ENCODE measurements around the gene ALDH2. TPM values are rescaled to one million over a fixed set of nuclear protein-coding genes. Genes with fewer than 3 reads are reported as not detected.

Gene ALDH2
- total and polyA plus RNA-seq, 2 donors (not counting 1 experiment from before 2014, with no cell fraction given): 27.7 to 53.7 TPM

DNA sequence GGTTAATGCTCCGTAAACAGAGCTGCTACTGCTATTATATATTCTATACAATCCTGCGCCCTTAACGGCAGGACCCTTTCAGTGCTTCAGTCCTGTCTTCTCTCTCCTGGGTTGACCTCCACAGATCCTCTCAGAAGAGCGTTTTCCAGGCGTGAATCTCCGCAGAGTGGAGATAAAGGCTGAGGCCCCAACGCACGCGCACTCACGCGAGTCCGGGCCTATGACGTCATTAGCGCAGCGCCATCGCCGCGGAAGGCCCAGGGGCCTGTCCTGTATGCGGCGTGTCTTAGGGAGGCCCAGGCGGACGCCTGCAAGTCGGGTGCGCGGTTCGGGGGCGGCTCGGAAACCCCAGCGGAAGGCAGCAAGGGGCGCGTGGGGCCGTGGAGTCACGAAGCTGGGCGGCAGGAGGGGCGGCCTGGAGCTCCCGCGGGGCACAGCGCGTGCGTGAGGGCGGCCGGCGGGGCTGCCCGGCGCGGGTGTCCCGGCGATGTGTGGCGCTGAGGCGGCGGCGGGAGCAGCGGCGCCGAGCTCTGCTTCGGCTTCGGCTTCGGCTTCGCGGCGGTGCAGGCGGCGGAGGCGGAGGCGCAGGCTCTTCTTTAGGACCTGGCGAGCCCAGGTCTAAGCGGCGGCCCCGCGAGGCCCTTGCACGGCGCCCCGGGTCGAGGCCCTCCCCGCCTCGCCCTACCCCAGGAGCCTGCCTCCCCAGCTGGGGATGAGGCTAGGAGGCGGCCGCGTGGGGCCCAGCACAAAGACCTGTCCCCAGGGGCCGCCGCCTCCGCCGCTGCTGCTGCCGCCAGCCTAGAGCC, 75.2 kb downstream of the ALDH2 start, which contains the start of gene MAPKAPK5:
MAPKAPK5 (plus strand) TSS at position 479 of the 806 bp plus-strand sequence. CDS start 506 bp downstream, outside the sequence.
- Histone ChIP-seq H4K20me1 (ENCODE audit: control insufficient read depth, extremely low read depth, insufficient read depth, low read length) (no peaks in the 10 kb centered on the region), H3K4me1 (ENCODE audit: control insufficient read depth, extremely low read depth, insufficient read depth, low read length) (peaks cover 3% of the 10 kb centered on the region), H3K4me2 (ENCODE audit: extremely low read depth, insufficient read depth, low read length) (peak within 1 kb of the TSS; percentile 94), H3K36me3 (ENCODE audit: control insufficient read depth, insufficient read depth, low read length) (no peaks in the 10 kb centered on the region), H3K9ac (ENCODE audit: insufficient read depth, low read length) (peak within 1 kb of the TSS; percentile 99), H3K79me2 (ENCODE audit: control insufficient read depth, insufficient read depth, low read length) (peaks cover 58% of the 10 kb centered on the region), H3K27ac (ENCODE audit: insufficient read depth, low read length) (peak within 1 kb of the TSS; percentile 84), H3K9me3 (ENCODE audit: control insufficient read depth, insufficient read depth, low read depth, low read length) (no peaks in the 10 kb centered on the region), H3K4me3 (replicated peaks in 1 of 4; ENCODE audit: control extremely low read depth in 1 of 4, insufficient read depth in 1 of 4, low read depth in 3 of 4, low read length in 4 of 4) (peak within 1 kb of the TSS; percentile 80 to 100 (median 94)), H2AFZ (ENCODE audit: low read length) (peak within 1 kb of the TSS; percentile 97), H3K27me3 (ENCODE audit: control insufficient read depth, insufficient read depth, low read length) (no peaks in the 10 kb centered on the region)
- no peak for TF ChIP-seq EZH2 (IDR thresholded peaks at IDR 0.05; ENCODE audit: low read length, missing control alignments)
- TF ChIP-seq, protein P1, sequence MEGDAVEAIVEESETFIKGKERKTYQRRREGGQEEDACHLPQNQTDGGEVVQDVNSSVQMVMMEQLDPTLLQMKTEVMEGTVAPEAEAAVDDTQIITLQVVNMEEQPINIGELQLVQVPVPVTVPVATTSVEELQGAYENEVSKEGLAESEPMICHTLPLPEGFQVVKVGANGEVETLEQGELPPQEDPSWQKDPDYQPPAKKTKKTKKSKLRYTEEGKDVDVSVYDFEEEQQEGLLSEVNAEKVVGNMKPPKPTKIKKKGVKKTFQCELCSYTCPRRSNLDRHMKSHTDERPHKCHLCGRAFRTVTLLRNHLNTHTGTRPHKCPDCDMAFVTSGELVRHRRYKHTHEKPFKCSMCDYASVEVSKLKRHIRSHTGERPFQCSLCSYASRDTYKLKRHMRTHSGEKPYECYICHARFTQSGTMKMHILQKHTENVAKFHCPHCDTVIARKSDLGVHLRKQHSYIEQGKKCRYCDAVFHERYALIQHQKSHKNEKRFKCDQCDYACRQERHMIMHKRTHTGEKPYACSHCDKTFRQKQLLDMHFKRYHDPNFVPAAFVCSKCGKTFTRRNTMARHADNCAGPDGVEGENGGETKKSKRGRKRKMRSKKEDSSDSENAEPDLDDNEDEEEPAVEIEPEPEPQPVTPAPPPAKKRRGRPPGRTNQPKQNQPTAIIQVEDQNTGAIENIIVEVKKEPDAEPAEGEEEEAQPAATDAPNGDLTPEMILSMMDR (conservative IDR thresholded peaks at IDR 0.05 in 1 of 2, IDR thresholded peaks at IDR 0.05 in 1 of 2; ENCODE audit: low read depth in 1 of 2, low read length in 2 of 2): no peak
- DNase-seq (ENCODE audit: low read depth in 2 of 2): peak; percentile 92 to 96

DNA sequence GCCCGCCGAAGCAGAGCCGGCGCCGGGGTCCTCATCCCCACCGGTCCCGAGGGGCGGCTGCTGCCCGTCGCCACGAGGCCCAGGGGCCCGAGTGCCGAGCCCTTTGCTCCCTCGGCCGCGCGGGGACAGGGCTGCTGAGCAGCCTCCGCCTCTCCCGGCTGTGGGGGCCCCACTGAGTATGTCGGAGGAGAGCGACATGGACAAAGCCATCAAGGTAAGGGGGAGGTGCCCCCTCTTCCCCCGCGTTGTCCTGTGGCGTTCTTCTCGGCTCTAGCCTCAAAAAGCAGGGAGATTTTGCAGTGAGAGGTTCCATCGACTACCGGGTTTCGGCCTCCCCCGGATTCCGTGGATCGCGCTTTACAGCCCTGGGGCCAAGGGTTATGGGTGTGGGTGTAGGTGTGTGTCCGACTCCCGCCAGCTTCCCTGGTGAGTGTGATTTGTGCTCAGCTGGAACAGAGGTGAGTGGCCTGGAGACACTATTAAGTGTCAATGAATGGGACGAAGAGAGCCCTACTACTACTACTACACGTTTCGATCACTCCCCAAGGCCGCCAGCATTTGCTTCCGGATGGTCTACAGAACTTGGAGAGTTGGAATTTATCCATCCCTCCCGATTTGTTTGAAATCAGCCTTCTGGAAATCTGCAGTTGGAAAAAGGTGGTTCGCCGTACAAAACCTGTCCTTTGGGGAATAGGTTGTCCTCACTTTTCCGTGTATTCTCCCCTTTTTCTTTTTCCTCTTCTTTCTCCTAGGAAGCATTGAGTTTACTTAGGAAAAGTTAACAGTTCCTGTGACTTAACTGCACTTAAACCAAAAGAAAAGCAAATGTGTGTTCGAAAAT, 76.0 kb downstream of the ALDH2 start:
- Histone ChIP-seq H3K4me2 (ENCODE audit: extremely low read depth, insufficient read depth, low read length) (peak overlapping the region; percentile 89), H3K79me2 (ENCODE audit: control insufficient read depth, insufficient read depth, low read length) (peaks cover 65% of the 10 kb centered on the region), H2AFZ (ENCODE audit: low read length) (peak overlapping the region; percentile 67), H4K20me1 (ENCODE audit: control insufficient read depth, extremely low read depth, insufficient read depth, low read length) (no peaks in the 10 kb centered on the region), H3K9me3 (ENCODE audit: control insufficient read depth, insufficient read depth, low read depth, low read length) (no peaks in the 10 kb centered on the region), H3K4me1 (ENCODE audit: control insufficient read depth, extremely low read depth, insufficient read depth, low read length) (peaks cover 3% of the 10 kb centered on the region), H3K27ac (ENCODE audit: insufficient read depth, low read length) (peak overlapping the region; percentile 84), H3K27me3 (ENCODE audit: control insufficient read depth, insufficient read depth, low read length) (no peaks in the 10 kb centered on the region), H3K9ac (ENCODE audit: insufficient read depth, low read length) (peak overlapping the region; percentile 99), H3K36me3 (ENCODE audit: control insufficient read depth, insufficient read depth, low read length) (no peaks in the 10 kb centered on the region), H3K4me3 (replicated peaks in 1 of 4; ENCODE audit: control extremely low read depth in 1 of 4, insufficient read depth in 1 of 4, low read depth in 3 of 4, low read length in 4 of 4) (peak overlapping the region; percentile 80 to 97 (median 86))
- TF ChIP-seq EZH2 (IDR thresholded peaks at IDR 0.05; ENCODE audit: low read length, missing control alignments): no peak
- TF ChIP-seq, protein P1 (conservative IDR thresholded peaks at IDR 0.05 in 1 of 2, IDR thresholded peaks at IDR 0.05 in 1 of 2; ENCODE audit: low read depth in 1 of 2, low read length in 2 of 2): no peak
- peak in 1 of 2 donors; percentile 13 for DNase-seq (ENCODE audit: low read depth in 2 of 2)

DNA sequence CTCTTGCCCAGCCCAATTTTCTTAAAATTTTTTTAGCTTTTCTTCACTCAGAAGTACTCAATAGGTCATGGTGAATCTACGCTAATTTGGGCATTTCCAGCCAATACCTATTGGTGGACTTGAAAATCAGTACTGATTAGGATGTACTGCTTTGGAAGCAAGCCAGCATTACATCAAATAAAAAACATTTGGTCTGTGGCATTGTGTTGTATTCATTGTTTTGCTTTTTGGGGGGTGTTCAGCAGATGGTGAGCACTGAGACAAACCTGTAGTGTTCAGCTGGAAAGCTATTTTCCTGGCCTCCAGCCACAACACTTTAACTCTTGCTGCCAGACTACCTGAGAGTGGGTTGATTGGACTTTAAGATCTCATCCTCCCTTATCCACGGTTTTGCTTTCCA, 79.3 kb downstream of the ALDH2 start:
- peak in 1 of 2 donors; percentile 29 for DNase-seq (ENCODE audit: low read depth in 2 of 2)
- H3K4me2 ChIP-seq (ENCODE audit: extremely low read depth, insufficient read depth, low read length): no peak overlapping the region
- no peak overlapping the region for H3K9ac ChIP-seq (ENCODE audit: insufficient read depth, low read length)
- H3K27me3 ChIP-seq (ENCODE audit: control insufficient read depth, insufficient read depth, low read length): no peaks in the 10 kb centered on the region
- peaks cover 3% of the 10 kb centered on the region for H3K4me1 ChIP-seq (ENCODE audit: control insufficient read depth, extremely low read depth, insufficient read depth, low read length)
- no peak for TF ChIP-seq EZH2 (IDR thresholded peaks at IDR 0.05; ENCODE audit: low read length, missing control alignments)
- TF ChIP-seq, protein P1 (conservative IDR thresholded peaks at IDR 0.05 in 1 of 2, IDR thresholded peaks at IDR 0.05 in 1 of 2; ENCODE audit: low read depth in 1 of 2, low read length in 2 of 2): no peak
- H3K27ac ChIP-seq (ENCODE audit: insufficient read depth, low read length): no peak overlapping the region
- no peak overlapping the region for H3K4me3 ChIP-seq (replicated peaks in 1 of 4; ENCODE audit: control extremely low read depth in 1 of 4, insufficient read depth in 1 of 4, low read depth in 3 of 4, low read length in 4 of 4)
- no peak overlapping the region for H2AFZ ChIP-seq (ENCODE audit: low read length)
- no peaks in the 10 kb centered on the region for H4K20me1 ChIP-seq (ENCODE audit: control insufficient read depth, extremely low read depth, insufficient read depth, low read length)
- H3K36me3 ChIP-seq (ENCODE audit: control insufficient read depth, insufficient read depth, low read length): no peaks in the 10 kb centered on the region
- no peaks in the 10 kb centered on the region for H3K9me3 ChIP-seq (ENCODE audit: control insufficient read depth, insufficient read depth, low read depth, low read length)
- peaks cover 76% of the 10 kb centered on the region for H3K79me2 ChIP-seq (ENCODE audit: control insufficient read depth, insufficient read depth, low read length)
